SK-N-SH treated with all-trans-retinoic acid at 6 μM for 48 hours (cell line): ENCODE data around the gene TFCP2L1.

Experiments
- ARNTL ChIP-seq: fragments of 450-650 bp; formaldehyde crosslinking; IDR thresholded peaks from 2 replicates; pipeline ENCODE4 v1.5.0; 2020; ENCODE audit warnings: low read depth, mild to moderate bottlenecking, moderate library complexity, borderline replicate concordance
- BACH2 ChIP-seq: fragments of 250-450 bp; sonication (Bioruptor Pico); IDR thresholded peaks from 2 replicates; pipeline ENCODE4 v1.9.0; 2021; ENCODE audit warnings: mild to moderate bottlenecking, borderline replicate concordance
- ESRRG ChIP-seq: fragments of 250-450 bp; sonication (Bioruptor Pico); IDR thresholded peaks from 2 replicates; pipeline ENCODE4 v1.6.1; 2021; ENCODE audit warnings: mild to moderate bottlenecking
- PPARA ChIP-seq: fragments of 250-450 bp; sonication (Bioruptor Pico); IDR thresholded peaks from 2 replicates; pipeline ENCODE4 v1.5.0; 2020; ENCODE audit warnings: mild to moderate bottlenecking, borderline replicate concordance
- RARB ChIP-seq: fragments of 250-450 bp; sonication (Bioruptor Pico); IDR thresholded peaks from 2 replicates; pipeline ENCODE4 v1.8.0; 2021; ENCODE audit warnings: mild to moderate bottlenecking, moderate library complexity
- ZFP30 ChIP-seq: fragments of 450-650 bp; formaldehyde crosslinking; IDR thresholded peaks from 2 replicates; pipeline ENCODE4 v1.5.0; 2022; ENCODE audit warnings: mild to moderate bottlenecking, moderate library complexity
- TF ChIP-seq, protein P1 (sequence below): fragments of 250-450 bp; sonication (Bioruptor Pico); IDR thresholded peaks from 2 replicates; pipeline ENCODE4 v1.8.0; 2020; ENCODE audit warnings: mild to moderate bottlenecking, moderate library complexity, borderline replicate concordance

DNA sequence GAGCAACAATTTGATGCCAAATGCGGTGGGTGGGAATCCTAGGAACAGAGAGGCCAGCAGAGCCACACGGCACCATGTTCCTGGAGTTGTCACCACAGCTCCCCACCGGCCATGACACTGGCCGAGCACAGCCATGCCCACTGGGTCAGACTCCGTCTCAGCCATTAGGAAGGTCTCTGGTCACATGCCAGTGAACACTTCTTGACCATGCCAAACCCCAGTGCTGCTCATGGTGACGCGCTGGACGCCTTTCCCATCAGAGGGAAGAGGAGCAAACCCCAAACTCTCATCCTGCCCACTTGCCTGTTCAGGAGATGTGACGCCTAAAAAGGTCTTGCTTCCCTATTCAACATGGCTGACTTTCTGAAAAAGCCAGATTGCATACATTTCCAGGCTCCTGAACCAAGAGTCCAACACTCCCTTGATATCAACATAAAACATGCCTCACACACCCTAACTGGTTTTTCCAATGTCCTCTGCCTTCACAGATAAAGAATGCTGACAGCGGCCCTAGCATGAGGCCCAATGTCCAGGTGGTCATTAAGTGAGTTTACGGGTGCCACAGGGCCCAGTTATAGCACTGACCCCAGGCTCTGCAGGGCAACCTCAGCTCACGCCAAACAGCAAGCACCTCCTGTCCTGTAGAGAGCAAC lies 31.9 kb downstream of the TFCP2L1 start:
- TF ChIP-seq RARB (CRISPR knock-in tag) (no peak), BACH2 (CRISPR knock-in tag) (no peak), ARNTL (CRISPR knock-in tag) (no peak), ZFP30 (CRISPR knock-in tag) (no peak), PPARA (no peak), ESRRG (CRISPR knock-in tag) (no peak)
- TF ChIP-seq, protein P1, sequence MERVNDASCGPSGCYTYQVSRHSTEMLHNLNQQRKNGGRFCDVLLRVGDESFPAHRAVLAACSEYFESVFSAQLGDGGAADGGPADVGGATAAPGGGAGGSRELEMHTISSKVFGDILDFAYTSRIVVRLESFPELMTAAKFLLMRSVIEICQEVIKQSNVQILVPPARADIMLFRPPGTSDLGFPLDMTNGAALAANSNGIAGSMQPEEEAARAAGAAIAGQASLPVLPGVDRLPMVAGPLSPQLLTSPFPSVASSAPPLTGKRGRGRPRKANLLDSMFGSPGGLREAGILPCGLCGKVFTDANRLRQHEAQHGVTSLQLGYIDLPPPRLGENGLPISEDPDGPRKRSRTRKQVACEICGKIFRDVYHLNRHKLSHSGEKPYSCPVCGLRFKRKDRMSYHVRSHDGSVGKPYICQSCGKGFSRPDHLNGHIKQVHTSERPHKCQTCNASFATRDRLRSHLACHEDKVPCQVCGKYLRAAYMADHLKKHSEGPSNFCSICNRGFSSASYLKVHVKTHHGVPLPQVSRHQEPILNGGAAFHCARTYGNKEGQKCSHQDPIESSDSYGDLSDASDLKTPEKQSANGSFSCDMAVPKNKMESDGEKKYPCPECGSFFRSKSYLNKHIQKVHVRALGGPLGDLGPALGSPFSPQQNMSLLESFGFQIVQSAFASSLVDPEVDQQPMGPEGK (CRISPR knock-in tag), result no peak
